Stimulated activated CD8-positive, alpha-beta memory T cell treated with anti-CD3 and anti-CD28 coated beads, Interleukin-4, amount 100 ng/mL, for 48 hours (primary cell): ENCODE data around the gene PDE8A.
"Not testable (repeated sequence)": the region's sequence is repeated elsewhere in the genome, so short reads cannot be mapped to it uniquely, and the experiment has no call there.

Experiments
- DNase-seq: peaks from one replicate; pipeline ENCODE4 v3.0.0-alpha.2; 2020

The PDE8A gene

DNA sequence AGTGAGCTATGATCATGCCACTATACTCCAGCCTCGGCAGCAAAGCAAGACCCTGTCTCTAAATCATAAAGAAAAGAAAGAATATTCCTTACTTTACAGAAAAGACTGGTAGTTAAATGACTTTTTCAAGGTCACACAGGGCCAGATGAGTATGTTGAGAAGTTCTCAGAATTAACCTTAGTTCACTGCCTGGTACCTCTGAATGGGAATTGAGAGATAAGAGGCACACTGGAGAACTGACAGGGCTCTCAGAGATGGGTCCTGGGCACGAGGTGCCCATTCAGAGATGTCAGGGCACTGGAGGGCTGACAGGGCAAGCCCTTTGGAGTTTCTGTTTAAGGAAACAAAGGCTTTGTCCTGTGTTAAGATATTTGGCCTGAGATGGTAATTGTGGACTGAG, 157.7 kb downstream of the PDE8A start:
- DNase-seq, result no peak

DNA sequence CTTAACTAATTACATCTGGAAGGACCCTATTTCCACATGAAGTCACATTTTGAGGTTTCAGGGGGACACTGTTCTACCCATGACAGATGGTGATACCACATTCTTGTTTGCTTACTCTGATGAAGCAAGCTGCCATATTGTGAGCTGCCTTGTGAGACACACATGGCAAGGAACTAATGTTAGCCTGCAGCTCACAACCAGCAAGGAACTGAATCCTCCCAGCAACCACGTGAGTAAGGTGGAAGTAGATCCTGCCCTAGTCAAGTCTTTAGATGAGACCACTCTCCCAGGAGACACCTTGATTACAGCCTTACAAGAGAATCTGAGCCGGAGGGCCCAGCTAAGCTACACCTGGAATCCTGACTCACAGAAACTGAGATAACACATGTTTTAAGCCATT, 160.1 kb downstream of the PDE8A start:
- DNase-seq, result no peak

DNA sequence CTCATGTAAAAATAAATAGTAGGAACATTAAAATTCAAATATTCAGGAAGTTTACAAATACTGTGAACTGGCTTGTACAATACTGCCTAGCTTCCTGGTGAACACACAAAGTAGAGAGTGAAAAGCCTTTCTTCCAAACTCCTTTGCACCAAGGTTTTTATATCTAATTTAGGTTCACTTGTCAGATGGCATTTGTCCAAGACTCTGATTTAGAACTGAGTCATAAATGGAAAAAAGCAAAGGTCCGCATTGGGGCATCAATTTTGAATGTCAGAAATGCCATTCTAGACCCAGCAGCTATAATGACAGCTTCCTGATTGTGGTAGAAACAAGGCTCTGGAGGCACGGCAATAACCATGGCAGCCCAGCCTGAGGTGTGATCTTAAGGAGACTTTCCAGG, 160.7 kb downstream of the PDE8A start:
- no peak for DNase-seq

DNA sequence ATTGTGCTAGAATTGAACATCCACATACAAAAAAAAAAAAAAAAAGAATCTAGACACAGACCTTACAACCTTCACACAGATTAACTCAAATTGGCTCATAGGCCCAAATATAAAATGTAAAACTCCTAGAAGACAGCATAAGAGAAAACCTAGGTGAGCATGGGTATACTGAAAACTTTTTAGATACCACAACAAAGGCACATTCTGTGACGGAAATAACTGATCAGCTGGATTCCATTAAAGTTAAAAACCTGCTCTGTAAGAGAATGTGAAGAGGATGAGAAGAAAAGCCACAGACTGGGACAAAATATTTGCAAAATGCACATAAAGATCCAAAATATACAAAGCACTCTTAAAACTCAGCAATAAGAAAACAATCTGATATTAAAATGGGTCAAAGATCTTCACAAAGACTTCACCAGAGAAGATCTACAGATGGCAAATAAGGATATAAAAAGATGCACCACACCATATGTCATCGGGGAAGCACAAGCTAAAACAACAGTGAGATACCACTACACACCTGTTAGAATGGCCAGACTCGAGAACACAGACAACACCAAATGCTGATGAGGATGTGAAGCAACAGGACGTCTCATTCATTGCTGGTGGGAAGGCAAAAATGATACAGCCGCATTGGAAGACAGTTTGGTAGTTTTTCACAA, 167.9 kb downstream of the PDE8A start:
- no peak for DNase-seq

DNA sequence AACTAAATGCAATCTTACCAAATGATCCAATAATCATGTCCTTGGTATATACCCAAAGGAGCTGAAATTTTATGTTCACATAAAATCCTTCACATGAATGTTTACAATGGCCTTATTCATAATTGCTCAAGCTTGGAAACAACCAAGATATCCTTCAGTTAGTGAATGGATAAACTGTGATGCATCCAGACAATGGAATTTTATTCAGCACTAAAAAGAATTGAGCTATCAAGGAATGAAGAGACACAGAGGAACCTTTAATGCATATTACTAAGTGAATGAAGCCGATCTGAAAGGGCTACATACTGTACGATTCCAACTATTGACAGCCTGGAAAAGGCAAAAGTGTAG, 168.4 kb downstream of the PDE8A start:
- no peak for DNase-seq

DNA sequence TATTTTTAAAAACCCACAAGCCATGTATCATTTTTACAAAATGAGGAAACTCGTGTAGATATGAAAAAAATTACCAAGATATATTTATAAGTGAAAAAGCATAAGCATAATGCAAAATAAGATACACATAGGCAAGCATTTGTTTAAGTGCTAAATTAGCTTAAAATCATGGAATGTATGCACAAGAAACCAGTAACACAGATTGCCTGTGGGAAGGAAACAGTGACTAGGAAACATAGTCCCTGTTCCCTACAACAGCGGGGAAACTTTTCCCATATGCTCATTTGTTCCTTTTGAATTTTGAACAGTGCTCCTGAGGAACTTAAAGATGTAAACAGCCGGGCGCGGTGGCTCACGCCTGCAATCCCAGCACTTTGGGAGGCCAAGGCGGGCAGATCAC, 169.5 kb downstream of the PDE8A start:
- DNase-seq, result no peak

DNA sequence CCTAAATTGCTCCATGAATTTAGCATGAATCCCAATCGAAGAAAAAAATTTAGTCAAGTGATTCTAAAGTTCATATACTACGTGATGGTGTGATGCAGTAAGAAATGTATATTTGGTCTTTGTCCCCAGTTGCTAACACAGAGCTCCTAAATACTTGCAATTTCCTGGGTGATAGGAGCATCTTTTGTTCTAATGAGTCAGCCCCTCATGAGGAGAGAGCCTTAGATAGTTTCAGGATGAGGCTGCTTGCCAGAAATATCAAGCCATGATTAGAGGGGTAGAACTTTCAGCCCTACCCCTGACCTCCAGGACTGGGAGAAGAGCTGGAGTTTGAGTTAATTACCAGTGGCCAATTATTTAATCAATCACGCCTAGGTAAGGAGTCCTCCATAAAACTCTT, 170.2 kb downstream of the PDE8A start:
- DNase-seq, result no peak

DNA sequence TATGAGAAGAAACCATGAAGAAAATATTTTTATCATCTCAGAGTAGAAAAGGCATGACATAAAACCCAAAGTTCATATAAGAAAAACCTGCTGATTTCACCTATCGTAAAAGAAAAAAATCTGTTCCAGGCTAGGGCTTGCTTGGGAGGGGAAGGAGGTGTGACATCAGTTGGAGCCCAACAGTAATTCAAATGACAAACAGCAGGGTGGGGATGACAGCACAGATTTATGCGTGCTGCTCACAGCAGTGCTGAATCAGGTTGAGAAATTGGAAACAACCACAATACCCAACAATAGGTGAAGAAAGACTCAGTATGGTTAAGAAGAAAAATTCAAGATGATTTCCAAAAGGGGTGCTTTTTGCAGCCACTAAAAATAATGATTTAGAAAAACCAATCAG, 172.4 kb downstream of the PDE8A start:
- no peak for DNase-seq

DNA sequence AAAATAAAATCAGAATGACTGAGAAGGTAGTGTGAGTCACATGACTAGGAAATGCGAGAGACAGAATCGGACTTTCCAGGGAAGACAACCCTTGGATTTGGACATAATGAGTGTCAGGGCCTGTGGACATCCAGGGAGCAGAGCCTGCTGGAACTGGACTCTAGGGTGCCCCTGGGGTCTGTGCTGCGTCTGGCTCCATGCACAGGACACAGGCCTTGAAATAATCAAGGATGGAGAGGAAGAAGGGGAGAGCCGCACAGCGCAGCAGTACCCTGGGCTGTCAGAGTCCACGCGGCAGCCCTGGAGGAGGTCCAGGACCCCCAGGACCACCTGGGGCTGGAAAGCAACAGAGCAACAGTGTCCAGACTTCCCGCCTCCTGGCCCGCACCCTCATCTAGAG, 173.7 kb downstream of the PDE8A start:
- no peak for DNase-seq

DNA sequence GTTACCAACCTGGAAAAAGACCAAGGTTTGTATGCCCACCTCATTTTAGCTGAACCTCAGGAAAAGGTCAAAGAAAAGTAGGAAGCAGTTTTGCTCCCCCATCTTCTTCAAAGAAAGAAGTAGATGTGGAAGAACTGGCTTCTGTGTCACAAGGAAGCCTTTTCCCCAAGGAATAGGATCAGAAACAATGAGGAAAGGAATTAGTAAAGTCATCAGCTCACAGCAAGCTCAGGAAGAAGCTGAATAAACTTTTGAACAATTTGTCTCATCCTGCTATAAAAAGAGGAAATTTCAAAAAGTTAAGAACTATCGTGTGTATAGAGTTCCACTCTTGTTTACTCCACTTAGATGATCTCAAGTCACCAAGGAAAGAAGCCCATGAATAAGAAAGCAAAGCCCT, 174.2 kb downstream of the PDE8A start:
- no peak for DNase-seq

DNA sequence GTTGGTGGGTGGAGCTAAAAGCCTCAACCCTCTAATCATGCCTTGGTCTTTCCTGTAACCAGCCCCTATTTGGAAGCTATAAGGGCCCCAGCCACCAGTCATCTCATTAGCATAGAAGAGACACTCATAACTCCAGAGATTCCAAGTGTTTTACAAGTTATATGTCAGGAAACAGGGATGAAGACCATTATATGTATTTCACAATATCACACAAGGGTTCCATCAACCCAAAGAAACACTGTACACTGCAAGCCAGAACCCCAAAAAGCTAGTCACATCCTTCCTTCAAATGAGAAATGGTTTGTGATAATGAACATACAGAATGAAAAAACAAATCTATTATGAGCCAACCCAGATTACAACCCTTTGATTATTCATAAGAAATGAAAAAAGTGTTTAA, 175.7 kb downstream of the PDE8A start:
- no peak for DNase-seq

DNA sequence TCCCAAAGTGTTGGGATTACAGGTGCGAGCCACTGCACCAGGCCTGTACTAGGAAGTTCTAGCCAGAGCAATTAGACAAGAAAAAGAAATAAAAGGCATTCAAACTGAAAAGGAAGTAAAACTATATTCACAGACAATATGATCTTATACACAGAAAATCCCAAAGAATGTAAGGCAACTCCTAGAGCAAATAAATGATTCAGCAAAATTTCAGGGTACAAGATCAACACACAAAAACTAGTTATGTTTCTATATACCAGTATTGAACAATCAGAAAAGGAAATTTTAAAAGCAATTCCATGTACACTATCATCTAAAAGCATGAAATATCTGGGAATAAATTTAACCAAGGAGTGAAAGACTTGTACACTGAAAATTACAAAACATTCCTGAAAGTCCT, 180.6 kb downstream of the PDE8A start:
- DNase-seq, result no peak

DNA sequence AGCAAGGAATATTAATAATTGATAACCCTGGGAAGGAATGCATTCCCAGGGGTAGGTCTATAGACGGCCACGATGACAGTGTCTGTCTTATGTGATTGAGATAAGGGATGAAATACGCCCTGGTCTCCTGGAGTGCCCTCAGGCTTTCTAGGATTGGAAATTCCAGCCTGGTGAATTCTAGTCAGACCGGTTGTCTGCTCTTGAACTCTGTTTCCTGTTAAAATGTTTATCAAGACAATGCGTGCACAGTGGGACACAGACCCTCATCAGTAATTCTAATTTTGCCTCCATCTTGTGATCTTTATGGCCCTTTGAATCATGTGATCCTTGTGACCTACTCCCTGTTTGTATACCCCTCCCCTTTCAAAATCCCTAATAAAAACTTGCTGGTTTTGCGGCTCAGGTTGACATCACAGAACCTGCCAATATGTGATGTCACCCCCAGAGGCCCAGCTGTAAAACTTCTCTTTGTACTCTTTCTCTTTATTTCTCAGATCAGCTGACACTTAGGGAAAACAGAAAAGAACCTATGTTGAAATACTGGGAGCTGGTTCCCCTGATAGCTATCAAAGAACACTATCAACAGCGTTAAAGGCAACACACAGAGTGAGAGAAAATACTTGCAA, 183.3 kb downstream of the PDE8A start:
- DNase-seq, result no peak

DNA sequence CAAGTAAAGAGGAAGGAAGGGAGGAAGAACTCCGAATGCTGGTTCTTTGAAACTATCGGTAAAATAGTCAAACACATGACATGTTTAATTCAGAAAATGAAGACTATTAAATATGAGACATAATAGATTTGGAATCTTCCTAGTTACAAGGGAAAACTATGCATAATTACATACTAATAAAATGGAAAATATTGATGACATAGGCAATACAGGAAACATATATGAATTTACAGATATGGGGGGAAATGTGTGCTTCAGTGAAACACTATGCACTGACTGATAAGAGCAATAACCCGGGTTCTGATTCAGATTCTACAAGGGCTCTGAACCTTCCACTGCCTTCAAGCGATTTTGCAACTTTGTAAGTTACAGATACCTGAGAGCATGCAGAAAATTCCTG, 185.9 kb downstream of the PDE8A start:
- DNase-seq, result no peak

DNA sequence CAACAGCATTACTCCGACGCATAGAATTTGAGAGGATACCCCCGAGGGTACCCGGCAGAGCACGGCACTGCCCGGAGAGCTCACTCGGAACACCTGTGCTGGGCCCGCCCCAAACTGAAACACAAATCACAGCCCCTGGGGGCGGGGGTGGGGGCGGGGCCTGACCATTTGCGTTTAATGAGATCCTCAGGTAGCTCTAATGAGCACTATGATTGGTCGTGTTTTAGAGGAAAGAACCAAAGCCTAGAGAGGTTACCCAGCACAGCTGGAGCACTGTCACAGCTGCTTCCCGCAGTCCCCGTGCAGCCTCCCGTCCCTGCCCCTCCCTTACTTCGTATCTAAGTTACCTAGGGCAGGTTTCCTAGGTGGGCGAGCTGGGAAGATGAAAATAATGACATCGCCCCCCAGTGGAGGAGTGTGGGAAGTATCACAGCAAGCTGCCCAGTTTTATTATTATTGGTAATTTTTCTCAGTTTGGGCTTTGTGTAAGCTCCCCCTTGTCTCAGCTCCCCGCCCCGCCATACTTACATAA, 187.1 kb downstream of the PDE8A start:
- peak; percentile 72 for DNase-seq

DNA sequence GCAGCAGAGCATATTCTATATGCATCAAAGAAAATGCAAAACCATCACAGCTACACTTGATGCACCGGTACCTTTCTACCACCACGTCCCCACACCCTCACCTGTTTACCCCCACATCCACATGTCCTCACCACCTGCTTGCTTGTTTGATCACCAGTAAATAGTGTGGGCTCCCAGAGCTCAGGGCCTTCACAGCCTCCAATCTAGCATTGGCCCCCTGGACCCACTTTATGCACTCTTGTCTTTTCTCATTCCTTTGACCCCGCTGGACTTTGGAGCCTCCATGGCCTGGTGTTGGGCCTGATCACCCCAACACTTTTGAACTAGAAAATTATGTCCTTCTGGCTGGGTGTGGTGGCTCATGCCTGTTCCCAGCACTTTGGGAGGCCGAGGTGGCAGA, 190.1 kb downstream of the PDE8A start:
- no peak for DNase-seq

DNA sequence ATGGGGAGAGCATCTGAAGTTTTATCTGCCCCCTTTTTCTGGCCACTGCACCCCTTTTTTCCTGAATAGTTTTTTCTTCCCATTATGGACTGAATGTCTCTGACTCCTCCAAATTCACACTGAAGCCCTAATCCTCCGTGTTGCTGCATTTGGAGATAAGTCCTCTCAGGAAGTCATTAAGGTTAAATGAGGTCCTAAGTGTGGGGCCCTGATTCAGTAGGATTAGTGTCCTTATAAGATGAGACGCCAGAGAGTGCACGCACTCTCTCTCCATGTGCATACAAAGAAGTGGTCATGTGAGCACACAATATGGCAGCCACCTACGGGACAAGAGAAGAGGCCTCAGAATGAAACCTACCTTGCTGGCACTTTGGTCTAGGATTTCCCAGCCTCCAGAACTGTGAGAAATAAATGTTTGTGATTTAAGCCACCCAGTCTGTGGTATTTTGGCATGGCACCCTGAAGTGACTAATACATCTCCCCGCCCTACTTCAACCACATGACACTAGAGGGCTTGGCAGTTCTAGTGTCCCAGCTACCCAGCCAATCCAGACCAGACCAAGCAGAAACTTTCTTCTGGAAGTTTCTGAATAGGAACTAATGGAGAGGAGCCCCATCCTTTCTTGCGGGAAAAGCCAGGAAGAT, 191.3 kb downstream of the PDE8A start:
- DNase-seq, result no peak

DNA sequence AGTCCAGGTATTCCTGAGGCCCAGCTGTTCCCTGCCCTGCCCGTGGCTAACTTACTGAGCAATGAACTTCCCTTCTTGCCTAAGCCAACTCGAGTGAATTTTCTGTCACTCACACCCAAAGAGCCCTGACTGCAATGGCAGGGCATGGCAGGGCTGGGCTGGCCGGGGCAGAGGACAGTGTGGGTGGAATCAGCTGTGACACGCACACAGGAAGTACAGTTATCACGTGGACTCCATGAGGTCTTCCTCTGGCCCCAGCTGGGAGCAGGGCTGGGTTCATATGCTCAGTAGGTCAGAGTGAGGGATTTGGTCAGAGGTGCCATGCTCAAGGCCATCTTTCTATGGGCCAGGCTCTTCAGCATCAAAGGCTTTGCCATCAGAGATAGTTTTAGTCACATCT, 192.0 kb downstream of the PDE8A start:
- not testable (repeated sequence) for DNase-seq

DNA sequence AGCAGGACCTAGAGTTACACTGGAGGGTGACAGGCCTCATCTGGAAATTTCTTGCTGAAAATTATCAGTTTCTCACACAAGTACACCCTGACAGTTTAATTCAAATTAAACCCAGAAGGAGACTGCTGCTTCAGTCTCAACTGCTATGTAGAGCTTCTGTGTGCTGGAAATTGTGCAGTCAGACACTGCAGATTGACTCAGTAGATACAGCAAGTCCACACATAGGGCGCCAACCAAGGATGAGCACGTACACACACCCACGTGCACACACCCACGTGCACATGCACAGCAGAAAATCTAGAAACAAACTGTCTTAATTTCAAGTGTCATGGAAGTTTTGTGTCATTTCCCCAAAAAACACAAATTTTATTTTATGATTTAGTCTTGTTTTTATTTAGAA, 192.9 kb downstream of the PDE8A start:
- no peak for DNase-seq

DNA sequence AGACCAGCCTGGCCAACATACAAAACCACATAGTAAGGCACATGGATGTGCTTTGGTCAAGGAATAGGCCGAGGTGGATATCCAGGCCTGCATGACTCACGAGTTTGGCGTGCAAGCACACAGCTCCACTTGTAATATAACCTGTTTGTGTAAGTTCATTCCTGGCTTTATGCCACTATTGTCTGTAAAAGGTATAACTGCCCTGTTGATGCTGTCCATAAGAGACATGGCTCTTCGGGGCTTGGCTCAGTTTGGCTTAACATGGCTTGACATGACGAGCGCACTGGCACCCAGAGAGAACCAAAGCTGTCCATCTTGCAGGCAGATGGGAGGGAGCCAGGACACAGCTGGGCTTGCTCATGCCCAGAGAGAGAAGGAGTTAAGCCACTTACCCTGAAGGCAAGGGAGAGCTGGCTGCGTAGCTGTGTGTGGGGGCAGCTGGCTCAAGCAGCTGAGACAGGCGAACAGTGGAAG, 195.4 kb downstream of the PDE8A start:
- not testable (repeated sequence) for DNase-seq

DNA sequence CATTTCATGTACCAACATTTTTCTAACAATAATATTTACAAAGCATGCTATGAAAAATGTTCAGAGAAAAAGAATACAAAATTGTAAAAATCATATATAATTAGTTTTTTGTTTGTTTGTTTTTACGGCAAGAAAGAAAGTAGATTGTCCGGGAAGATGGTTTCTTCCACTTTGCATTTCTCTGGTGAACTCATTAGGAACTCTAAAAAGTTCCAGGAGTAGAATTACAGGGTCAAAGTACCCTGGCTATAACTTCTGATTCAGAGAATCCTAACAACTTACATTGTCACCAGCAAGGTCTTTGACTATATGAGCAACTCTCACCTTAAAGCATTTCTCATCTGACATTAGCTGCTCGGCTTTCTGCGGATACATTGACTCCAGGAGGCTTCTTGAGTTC, 196.7 kb downstream of the PDE8A start:
- no peak for DNase-seq

DNA sequence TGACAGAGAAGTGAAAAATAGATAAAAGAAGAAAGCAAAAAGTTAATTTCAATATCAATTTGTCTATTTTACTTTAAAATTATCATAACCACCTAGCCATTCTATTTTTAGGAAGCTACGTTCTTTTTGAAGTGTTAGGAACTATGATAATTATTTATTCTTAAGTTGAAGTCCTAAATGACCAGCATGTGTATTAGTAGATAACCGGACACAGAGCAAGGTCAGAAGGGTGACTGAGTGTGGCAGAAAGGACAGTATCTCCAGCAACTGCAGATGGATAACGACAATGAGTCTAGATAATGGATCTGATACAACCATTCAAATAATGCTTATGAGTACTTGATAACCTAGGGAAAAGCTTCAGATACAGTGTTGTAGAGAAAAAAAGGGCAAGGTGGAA, 198.0 kb downstream of the PDE8A start:
- no peak for DNase-seq

DNA sequence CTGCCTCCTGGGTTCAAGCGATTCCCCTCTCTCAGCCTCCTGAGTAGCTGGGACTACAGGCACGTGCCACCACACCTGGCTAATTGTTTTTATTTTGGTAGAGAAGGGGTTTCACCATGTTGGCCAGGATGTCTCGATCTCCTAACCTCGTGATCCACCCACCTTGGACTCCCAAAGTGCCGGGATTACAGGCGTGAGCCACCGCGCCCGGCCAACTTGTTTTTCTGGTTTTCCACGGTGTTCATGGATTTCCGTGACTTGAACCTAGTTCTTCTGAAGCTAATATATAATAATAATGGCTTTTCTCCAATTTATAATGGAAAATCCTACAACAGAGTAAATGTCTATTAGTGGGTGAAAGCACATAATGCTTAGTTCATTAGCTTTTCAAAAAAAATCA, 203.7 kb downstream of the PDE8A start:
- not testable (repeated sequence) for DNase-seq

DNA sequence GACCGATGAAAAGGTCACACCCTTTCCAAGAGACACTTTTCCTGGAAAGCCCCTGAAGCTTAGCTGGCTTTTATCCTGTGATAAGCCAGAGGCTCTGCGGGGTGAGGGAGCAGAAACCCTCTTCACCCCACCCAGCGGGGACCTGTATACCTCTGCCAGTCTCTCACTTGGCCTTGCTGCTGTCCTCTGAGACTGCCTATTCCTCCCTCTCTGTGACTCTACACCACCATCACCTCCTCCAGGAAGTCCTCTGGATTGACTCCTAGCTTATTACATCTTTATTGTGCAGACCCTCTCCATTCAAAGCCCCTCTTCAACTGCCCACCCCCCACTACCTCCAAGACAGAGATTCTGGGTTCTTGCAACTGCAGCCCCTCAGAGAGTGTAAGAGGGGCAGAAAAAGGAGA, 206.5 kb downstream of the PDE8A start:
- DNase-seq, result not testable (repeated sequence)
